Measurements from ENCODE around the gene MCRIP2. TPM values are rescaled to one million over a fixed set of nuclear protein-coding genes. Genes with fewer than 3 reads are reported as not detected.

MCRIP2 gene
- total and polyA plus RNA-seq, 2 of the 8 experiments (the other 6 are each of a cell fraction or from before 2014, with no cell fraction given): 45.4 to 75.5 TPM

GRCh38 chr16:628321-629061 lies 13.1 kb upstream of the MCRIP2 start (continued):
- TF ChIP-seq USF2 (IDR thresholded peaks at IDR 0.05; ENCODE audit: low read length): no peak
- TF ChIP-seq EGR1 (IDR thresholded peaks at IDR 0.05; ENCODE audit: borderline replicate concordance, low read depth, low read length): no peak

All from H1 (cell line).